Activated CD4-positive, alpha-beta memory T cell treated with anti-CD3 and anti-CD28 coated beads, Interleukin-2, amount 10 ng/mL, durations not matched to agents 7 days and 5 days (primary cell): Measurements from ENCODE around the gene EVI5L. TPM values are rescaled to one million over a fixed set of nuclear protein-coding genes. Genes with fewer than 3 reads are reported as not detected.

Experiments used
- CTCF ChIA-PET: fragments of 350-600 bp; sonication (Branson Sonifier 250); formaldehyde crosslinking; loops from one replicate; lab custom pipeline; 2021; ENCODE audit warnings: antibody characterized with exemption, inconsistent platforms; lab: Charles Lee
- POLR2A ChIA-PET: fragments of 350-600 bp; sonication (Branson Sonifier 250); formaldehyde crosslinking; loops from one replicate; lab custom pipeline; 2021; ENCODE audit warnings: antibody characterized with exemption; lab: Charles Lee
- DNase-seq: peaks from one replicate; pipeline ENCODE4 v3.0.0-alpha.2; 2020
- H3K27ac Mint-ChIP-seq: one replicate; pipeline ENCODE4 v1.8.0; 2021; ENCODE audit warnings: mild to moderate bottlenecking, mixed read lengths
- H3K27me3 Mint-ChIP-seq: one replicate; pipeline ENCODE4 v1.8.0; 2021; ENCODE audit warnings: mixed read lengths
- H3K36me3 Mint-ChIP-seq: one replicate; pipeline ENCODE4 v1.8.0; 2021; ENCODE audit warnings: low read depth, mixed read lengths
- H3K4me1 Mint-ChIP-seq: one replicate; pipeline ENCODE4 v1.8.0; 2021; ENCODE audit warnings: mixed read lengths
- H3K4me3 Mint-ChIP-seq: one replicate; pipeline ENCODE4 v1.8.0; 2021; ENCODE audit warnings: mild to moderate bottlenecking, mixed read lengths
- H3K9me3 Mint-ChIP-seq: one replicate; pipeline ENCODE4 v1.8.0; 2021; ENCODE audit warnings: mixed read lengths
- total RNA-seq, 2 experiments: library from RNA; stranded (reverse); gene quantifications; one replicate each; pipeline ENCODE4 v1.2.3, GENCODE V29; 2021

EVI5L gene
- total RNA-seq, 2 experiments from 2014 or later, result 7.0 to 7.7 TPM

- CTCF ChIA-PET, result no interaction called here
- no peak overlapping the region for H3K4me3 Mint-ChIP-seq
- H3K9me3 Mint-ChIP-seq, result no peaks in the 10 kb centered on the region
- POLR2A ChIA-PET, result interaction anchor here (1.3 to 1.4 kb wide), 2 partner anchors 8 to 9 kb away, joined by 6 read pairs; partner anchors contain the start of genes MAP2K7 and SNAPC2
- DNase-seq, result no peak
- peaks cover 5% of the 10 kb centered on the region for H3K4me1 Mint-ChIP-seq
- H3K27me3 Mint-ChIP-seq, result peaks cover 9% of the 10 kb centered on the region
- H3K36me3 Mint-ChIP-seq, result peaks cover 21% of the 10 kb centered on the region
- no peak overlapping the region for H3K27ac Mint-ChIP-seq
These were observed 81.6 kb downstream of the EVI5L start for GRCh38 chr19:7911508-7912143.

DNA sequence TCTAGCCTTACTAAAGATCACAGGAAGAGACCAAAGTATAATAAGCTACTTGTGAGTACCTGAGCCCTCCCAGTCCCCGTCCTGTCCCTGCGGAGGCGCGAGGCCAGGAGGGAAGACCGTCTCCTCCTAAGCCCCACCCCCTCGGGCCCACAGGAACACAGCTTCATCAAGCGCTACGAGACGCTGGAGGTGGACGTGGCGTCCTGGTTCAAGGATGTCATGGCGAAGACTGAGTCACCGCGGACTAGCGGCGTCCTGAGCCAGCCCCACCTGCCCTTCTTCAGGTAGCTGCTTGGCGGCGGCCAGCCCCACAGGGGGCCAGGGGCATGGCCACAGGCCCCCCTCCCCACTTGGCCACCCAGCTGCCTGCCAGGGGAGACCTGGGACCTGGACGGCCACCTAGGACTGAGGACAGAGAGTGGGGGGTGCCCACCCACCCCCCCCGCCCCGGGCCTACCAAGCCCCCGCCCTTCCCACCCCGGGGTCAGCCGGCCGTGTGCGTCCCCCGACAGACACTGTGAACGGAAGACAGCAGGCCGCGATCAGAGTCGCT lies 82.2 kb downstream of the EVI5L start:
- peaks cover 12% of the 10 kb centered on the region for H3K27me3 Mint-ChIP-seq
- POLR2A ChIA-PET, result interaction anchor here (1.3 to 1.4 kb wide), 2 partner anchors 8 kb away, joined by 6 read pairs; partner anchors contain the start of genes MAP2K7 and SNAPC2
- H3K27ac Mint-ChIP-seq, result no peak overlapping the region
- H3K36me3 Mint-ChIP-seq, result peaks cover 21% of the 10 kb centered on the region
- H3K9me3 Mint-ChIP-seq, result no peaks in the 10 kb centered on the region
- H3K4me1 Mint-ChIP-seq, result peaks cover 9% of the 10 kb centered on the region
- no peak overlapping the region for H3K4me3 Mint-ChIP-seq
- CTCF ChIA-PET, result no interaction called here
- no peak for DNase-seq

DNA sequence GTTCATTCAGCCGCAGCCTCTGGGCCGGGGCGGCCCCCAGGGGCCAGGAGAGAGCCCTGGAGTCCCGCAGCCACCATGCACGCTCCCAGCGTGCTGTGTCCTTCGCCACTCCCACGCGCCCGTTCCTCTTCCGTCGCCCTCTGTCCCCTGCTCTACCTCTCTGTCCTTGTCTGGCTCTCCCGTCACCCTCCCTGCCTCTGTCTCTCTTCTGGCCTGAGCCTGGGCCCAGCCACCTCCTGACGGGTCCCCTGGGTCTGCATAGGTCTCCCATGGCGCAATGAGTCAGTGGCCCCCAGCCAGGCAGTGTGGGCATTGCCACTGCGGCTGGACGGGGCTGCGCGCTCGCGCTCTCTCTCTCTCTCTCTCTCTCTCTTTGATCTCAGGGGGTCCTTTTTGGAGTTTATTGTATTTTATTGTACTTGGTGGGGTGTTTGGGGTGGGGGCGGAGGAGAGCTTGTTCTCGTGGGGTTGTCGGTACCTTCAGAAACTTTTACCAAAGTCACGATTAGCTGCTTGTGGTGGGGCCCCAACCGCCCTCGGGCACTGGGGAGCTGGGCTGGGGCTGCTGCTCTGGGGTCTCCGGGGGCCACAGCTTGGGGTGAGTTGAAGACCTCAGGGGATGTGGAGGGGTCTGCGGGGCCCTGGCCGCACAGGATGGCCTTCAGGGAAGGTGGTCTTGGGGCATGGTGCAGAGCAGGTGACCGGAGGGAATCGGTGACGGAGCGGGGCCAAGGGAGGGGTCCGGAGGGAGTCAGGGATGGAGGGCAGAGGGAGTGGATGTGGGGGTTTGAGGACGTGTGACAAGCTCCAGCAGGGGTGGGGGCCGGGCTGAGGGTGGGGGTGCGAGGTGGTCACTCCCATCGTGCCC lies 82.9 kb downstream of the EVI5L start:
- POLR2A ChIA-PET, result no interaction called here

GRCh38 chr19:7913652-7914051 lies 83.6 kb downstream of the EVI5L start:
- Mint-ChIP-seq H3K27me3 (peaks cover 20% of the 10 kb centered on the region), H3K4me3 (no peak overlapping the region), H3K4me1 (peaks cover 17% of the 10 kb centered on the region), H3K9me3 (no peaks in the 10 kb centered on the region), H3K36me3 (peaks cover 21% of the 10 kb centered on the region), H3K27ac (no peak overlapping the region)
- POLR2A ChIA-PET, result no interaction called here
- CTCF ChIA-PET, result no interaction called here
- DNase-seq, result no peak

More for the DNA sequence above, 82.9 kb downstream of the EVI5L start:
- H3K27ac Mint-ChIP-seq, result no peak overlapping the region
- H3K36me3 Mint-ChIP-seq, result peaks cover 21% of the 10 kb centered on the region
- H3K9me3 Mint-ChIP-seq, result no peaks in the 10 kb centered on the region
- CTCF ChIA-PET, result no interaction called here
- DNase-seq, result no peak
- peaks cover 13% of the 10 kb centered on the region for H3K27me3 Mint-ChIP-seq
- no peak overlapping the region for H3K4me3 Mint-ChIP-seq
- peaks cover 11% of the 10 kb centered on the region for H3K4me1 Mint-ChIP-seq

GRCh38 chr19:7914099-7914498 lies 84.1 kb downstream of the EVI5L start:
- Mint-ChIP-seq H3K27me3 (peaks cover 23% of the 10 kb centered on the region), H3K36me3 (peaks cover 21% of the 10 kb centered on the region), H3K9me3 (no peaks in the 10 kb centered on the region), H3K4me1 (peaks cover 17% of the 10 kb centered on the region), H3K27ac (no peak overlapping the region), H3K4me3 (no peak overlapping the region)
- ChIA-PET CTCF (no interaction called here), POLR2A (no interaction called here)
- DNase-seq, result no peak

Other genes with a start within 250 kb of the EVI5L start
- under 1 TPM; 0.13 to 0.33 TPM for gene CAMSAP3, start 234.4 kb upstream of the EVI5L start, total RNA-seq
- gene XAB2, start 200.7 kb upstream of the EVI5L start, total RNA-seq, result 10 to 100 TPM; 48.5 TPM
- 100 to 1,000 TPM; 123 to 136 TPM for gene PET100, start 200.4 kb upstream of the EVI5L start, total RNA-seq
- 1 to 10 TPM; 1.9 to 2.1 TPM for gene PCP2, start 196.5 kb upstream of the EVI5L start, total RNA-seq
- gene STXBP2, start 193.1 kb upstream of the EVI5L start, total RNA-seq, result 100 to 1,000 TPM; 169 to 171 TPM
- gene RETN, start 161.2 kb upstream of the EVI5L start, total RNA-seq, result not detected
- gene MCEMP1, start 153.1 kb upstream of the EVI5L start, total RNA-seq, result not detected
- 10 to 100 TPM; 92.5 to 94.7 TPM for gene TRAPPC5, start 149.4 kb upstream of the EVI5L start, total RNA-seq
- under 1 TPM; 0.60 to 0.95 TPM for gene FCER2, start 128.1 kb upstream of the EVI5L start, total RNA-seq
- not detected for gene CLEC4G, start 98.1 kb upstream of the EVI5L start, total RNA-seq
- gene CD209, start 82.7 kb upstream of the EVI5L start, total RNA-seq, result not detected
- gene CLEC4M, start 67.0 kb upstream of the EVI5L start, total RNA-seq, result not detected
- under 1 TPM; 0.05 to 0.13 TPM for gene PRR36, start 44.2 kb downstream of the EVI5L start, total RNA-seq
- not detected for gene LRRC8E, start 58.3 kb downstream of the EVI5L start, total RNA-seq
- 10 to 100 TPM; 42.6 to 42.9 TPM for gene MAP2K7, start 73.7 kb downstream of the EVI5L start, total RNA-seq
- 1 to 10 TPM; 4.2 to 4.6 TPM for gene TGFBR3L, start 84.6 kb downstream of the EVI5L start, total RNA-seq
- 10 to 100 TPM; 20.4 to 24.1 TPM for gene SNAPC2, start 90.1 kb downstream of the EVI5L start, total RNA-seq
- not detected for gene CTXN1, start 95.9 kb downstream of the EVI5L start, total RNA-seq
- gene TIMM44, start 113.4 kb downstream of the EVI5L start, total RNA-seq, result 10 to 100 TPM; 48.4 to 50.9 TPM
- 100 to 1,000 TPM in 1 of 2 experiments, 10 to 100 TPM in 1; 93.6 to 102 TPM for gene ELAVL1, start 175.4 kb downstream of the EVI5L start, total RNA-seq
- not detected for gene CCL25, start 222.5 kb downstream of the EVI5L start, total RNA-seq